ENCODE measurements around the gene FAR2. TPM values are rescaled to one million over a fixed set of nuclear protein-coding genes. Genes with fewer than 3 reads are reported as not detected.
"Not testable (repeated sequence)": the region's sequence is repeated elsewhere in the genome, so short reads cannot be mapped to it uniquely, and the experiment has no call there.

Gene FAR2
- total RNA-seq, 6 donors from 2014 or later, result 6.0 to 25.7 (median 15.9) TPM

GRCh38 chr12:29376118-29376517 is 227.0 kb downstream of the FAR2 start:
- Histone ChIP-seq H3K4me3 (no peak overlapping the region), H3K36me3 (peaks cover 0 to 4% (median 1%) of the 10 kb centered on the region in 4 donors), H3K4me1 (peaks cover 10 to 22% (median 12%) of the 10 kb centered on the region in 4 donors), H3K27me3 (no peaks in the 10 kb centered on the region), H3K27ac (no peak overlapping the region), H3K9me3 (no peaks in the 10 kb centered on the region)
- no peak for DNase-seq
- TF ChIP-seq POLR2A (IDR thresholded peaks at IDR 0.05) (no peak), EP300 (IDR thresholded peaks at IDR 0.05) (no peak), POLR2AphosphoS5 (IDR thresholded peaks at IDR 0.05) (no peak)
- TF ChIP-seq, protein P1, sequence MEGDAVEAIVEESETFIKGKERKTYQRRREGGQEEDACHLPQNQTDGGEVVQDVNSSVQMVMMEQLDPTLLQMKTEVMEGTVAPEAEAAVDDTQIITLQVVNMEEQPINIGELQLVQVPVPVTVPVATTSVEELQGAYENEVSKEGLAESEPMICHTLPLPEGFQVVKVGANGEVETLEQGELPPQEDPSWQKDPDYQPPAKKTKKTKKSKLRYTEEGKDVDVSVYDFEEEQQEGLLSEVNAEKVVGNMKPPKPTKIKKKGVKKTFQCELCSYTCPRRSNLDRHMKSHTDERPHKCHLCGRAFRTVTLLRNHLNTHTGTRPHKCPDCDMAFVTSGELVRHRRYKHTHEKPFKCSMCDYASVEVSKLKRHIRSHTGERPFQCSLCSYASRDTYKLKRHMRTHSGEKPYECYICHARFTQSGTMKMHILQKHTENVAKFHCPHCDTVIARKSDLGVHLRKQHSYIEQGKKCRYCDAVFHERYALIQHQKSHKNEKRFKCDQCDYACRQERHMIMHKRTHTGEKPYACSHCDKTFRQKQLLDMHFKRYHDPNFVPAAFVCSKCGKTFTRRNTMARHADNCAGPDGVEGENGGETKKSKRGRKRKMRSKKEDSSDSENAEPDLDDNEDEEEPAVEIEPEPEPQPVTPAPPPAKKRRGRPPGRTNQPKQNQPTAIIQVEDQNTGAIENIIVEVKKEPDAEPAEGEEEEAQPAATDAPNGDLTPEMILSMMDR (IDR thresholded peaks at IDR 0.05), result no peak
- no peak for ATAC-seq (ENCODE audit: low FRiP score in 2 of 2)
- 93 to 96% methylated on average over 2 of the region's 2 CpGs for WGBS, 2 donors

DNA sequence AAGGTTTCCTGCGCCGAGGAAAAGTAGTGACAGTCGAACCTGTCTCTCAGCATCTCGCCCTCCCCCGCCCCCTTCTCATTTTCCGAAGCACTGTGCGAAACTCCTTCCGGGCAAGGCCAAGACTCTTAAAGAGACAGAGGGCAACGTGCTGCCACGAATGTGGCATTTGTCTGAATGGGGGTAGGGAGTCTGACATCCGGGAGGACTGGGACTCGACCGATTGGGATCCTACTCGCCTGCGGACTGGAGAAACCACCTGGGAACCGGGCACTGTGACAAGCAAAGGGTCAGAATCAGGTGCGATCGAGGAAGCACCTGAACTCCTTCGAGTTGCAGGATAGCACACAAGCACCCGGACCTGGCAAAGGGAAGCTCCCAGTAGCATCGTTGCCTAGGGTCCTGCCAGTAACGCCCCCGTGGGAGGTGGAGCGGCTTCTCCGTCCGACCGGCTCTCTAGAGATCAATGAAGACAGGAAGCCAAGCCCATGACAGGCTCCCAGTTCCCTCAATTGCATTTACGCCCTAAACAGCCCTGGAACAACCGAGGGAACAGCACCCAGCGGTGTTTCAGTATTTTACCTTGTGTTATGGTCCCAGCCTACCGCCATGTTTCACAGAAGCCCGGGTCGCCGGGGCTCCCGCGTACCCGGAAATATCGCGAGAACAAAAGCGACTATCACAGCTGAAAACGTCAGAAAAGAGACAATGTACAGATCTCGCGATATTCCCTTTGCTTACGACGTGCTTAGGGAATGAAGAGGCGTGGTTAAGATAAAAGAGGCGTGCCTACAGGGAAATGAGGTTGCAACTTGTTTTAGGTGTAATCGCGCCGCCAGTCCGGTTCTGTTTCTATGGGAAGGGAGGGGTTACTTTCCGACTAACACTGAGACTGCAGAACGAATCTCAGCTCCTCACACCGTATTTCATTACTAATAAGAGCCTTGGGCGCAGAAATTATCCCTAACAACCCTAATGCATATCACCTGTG is 231.8 kb downstream of the FAR2 start, which contains the start of gene ERGIC2:
ERGIC2 (minus strand) TSS at position 637 of the 988 bp plus-strand sequence. CDS start 9,539 bp downstream, outside the sequence.
- Histone ChIP-seq H3K4me1 (peaks cover 12 to 22% (median 13%) of the 10 kb centered on the region in 4 donors), H3K36me3 (peaks cover 0 to 3% (median 0%) of the 10 kb centered on the region in 4 donors), H3K4me3 (peak within 1 kb of the TSS; percentile 14 to 99 (median 86)), H3K27ac (peak within 1 kb of the TSS; percentile 84 to 94 (median 92)), H3K9me3 (no peaks in the 10 kb centered on the region), H3K27me3 (no peaks in the 10 kb centered on the region)
- peak; percentile 97 to 99 for ATAC-seq (ENCODE audit: low FRiP score in 2 of 2)
- TF ChIP-seq, protein P1 (IDR thresholded peaks at IDR 0.05), result no peak
- TF ChIP-seq POLR2A (IDR thresholded peaks at IDR 0.05) (peak in 2 of 4 donors; percentile 52 to 79), POLR2AphosphoS5 (IDR thresholded peaks at IDR 0.05) (peak in 1 of 2 donors; percentile 54), EP300 (IDR thresholded peaks at IDR 0.05) (no peak)
- 0 to 1% methylated on average over 46 to 55 of the region's 55 CpGs for WGBS, 2 donors
- DNase-seq, result peak; percentile 90 to 93

- H3K4me1 ChIP-seq, result peaks cover 12 to 22% (median 13%) of the 10 kb centered on the region in 4 donors
- H3K9me3 ChIP-seq, result no peaks in the 10 kb centered on the region
- H3K27me3 ChIP-seq, result no peaks in the 10 kb centered on the region
- H3K36me3 ChIP-seq, result peaks cover 0 to 3% (median 0%) of the 10 kb centered on the region in 4 donors
- no peak overlapping the region for H3K27ac ChIP-seq
- DNase-seq (no peak), ATAC-seq (ENCODE audit: low FRiP score in 2 of 2) (no peak)
- TF ChIP-seq POLR2AphosphoS5 (IDR thresholded peaks at IDR 0.05) (no peak), EP300 (IDR thresholded peaks at IDR 0.05) (no peak), POLR2A (IDR thresholded peaks at IDR 0.05) (no peak)
- TF ChIP-seq, protein P1 (IDR thresholded peaks at IDR 0.05), result no peak
- 92 to 96% methylated on average over 2 of the region's 2 CpGs for WGBS, 2 donors
- no peak overlapping the region for H3K4me3 ChIP-seq
Observed at GRCh38 chr12:29382251-29382650, 233.2 kb downstream of the FAR2 start.

GRCh38 chr12:29385194-29385593 is 236.1 kb downstream of the FAR2 start:
- not testable (repeated sequence) for H3K27me3 ChIP-seq; H3K9me3 ChIP-seq; H3K36me3 ChIP-seq; H3K27ac ChIP-seq; H3K4me1 ChIP-seq; ATAC-seq (ENCODE audit: low FRiP score in 2 of 2); DNase-seq; H3K4me3 ChIP-seq
- 94 to 96% methylated on average over 17 of the region's 17 CpGs for WGBS, 2 donors

Other genes starting within 250 kb of the FAR2 start
- gene ERGIC2, start 231.9 kb downstream of the FAR2 start, total RNA-seq, result 10 to 100 TPM in 5 of 6 donors, 1 to 10 TPM in 1; 9.4 to 64.7 (median 41.3) TPM

Measured in upper lobe of left lung (tissue), 6 donors.